HepG2 (cell line): Measurements from ENCODE around the gene KCNJ2. TPM values are rescaled to one million over a fixed set of nuclear protein-coding genes. Genes with fewer than 3 reads are reported as not detected.

Experiments
- ATAC-seq: fragments of 200-7000 bp; cut with Tn5 transposase; 3 replicates; pipeline ENCODE4 v1.9.1; 2020; ENCODE audit warnings: mild to moderate bottlenecking, moderate library complexity
- BruUV-seq: library from RNA; stranded (reverse); fragments of 400-500 nt; replicated peaks from 2 replicates; lab custom pipeline; 2021; lab: Mats Ljungman, UMichigan
- CTCF ChIA-PET: fragments of 300-600 bp; formaldehyde crosslinking; extraction: SDS; loops from one replicate; lab custom pipeline; 2021; ENCODE audit warnings: low total read pairs, inconsistent platforms, low intra/inter-chr PET ratio; lab: Yijun Ruan, JAX
- POLR2A ChIA-PET: fragments of 350-600 bp; sonication (Branson Sonifier 250); formaldehyde crosslinking; loops from one replicate; lab custom pipeline; 2020; ENCODE audit warnings: antibody characterized with exemption, inconsistent platforms; lab: Yijun Ruan, JAX
- DNase-seq: peaks from one replicate; pipeline ENCODE4 v3.0.0-alpha.2; 2015; ENCODE audit warnings: low spot score
- FAIRE-seq: peaks from 3 replicates; lab custom pipeline; 2011; peaks lifted over from hg19 to GRCh38; lab: Jason Lieb, UNC
- H2AFZ ChIP-seq: one replicate; pipeline ENCODE4 v1.6.1; 2011; ENCODE audit warnings: low read length, inconsistent platforms
- H3K27ac ChIP-seq: fragments of 300-600 bp; 3 replicates; pipeline ENCODE4 v1.8.0; 2011; ENCODE audit warnings: mixed run types, mild to moderate bottlenecking, mixed read lengths, low read length, inconsistent platforms; ENCODE audit not compliant: insufficient read depth; ENCODE audit errors: extremely low read length
- H3K27me3 ChIP-seq, 2 experiments: fragments of 200-600 bp in 1 of 2; 2 replicates in 1 of 2; 3 replicates in 1 of 2; pipeline versions ENCODE4 v1.6.0 to v1.8.0; 2011; ENCODE audit warnings: low read length in 2 of 2, mild to moderate bottlenecking in 2 of 2, moderate library complexity in 2 of 2, inconsistent platforms in 1 of 2; ENCODE audit not compliant: insufficient read depth in 2 of 2, control insufficient read depth in 1 of 2
- H3K36me3 ChIP-seq, 2 experiments: fragments of 200-600 bp in 1 of 2; replicated peaks in 1 of 2; 2 replicates in 1 of 2; 3 replicates in 1 of 2; pipeline versions ENCODE4 v1.5.1 to v1.8.0; 2011; ENCODE audit warnings: low read length in 2 of 2, inconsistent platforms in 1 of 2; ENCODE audit not compliant: insufficient read depth in 2 of 2, control insufficient read depth in 1 of 2
- H3K4me1 ChIP-seq: 2 replicates; pipeline ENCODE4 v1.5.1; 2012; ENCODE audit warnings: low read length, inconsistent platforms; ENCODE audit not compliant: insufficient read depth
- H3K4me2 ChIP-seq: 2 replicates; pipeline ENCODE4 v1.6.0; 2011; ENCODE audit warnings: low read depth, low read length, inconsistent platforms
- H3K4me3 ChIP-seq, 3 experiments: fragments of 200-600 bp in 1 of 3; sonication (generic), shearing (Covaris generic) in 1 of 3; replicated peaks in 1 of 3; 2 replicates each; pipeline ENCODE4 v1.5.1; 2011 to 2016; ENCODE audit warnings: low read length in 3 of 3, inconsistent platforms in 2 of 3, low read depth in 2 of 3, mild to moderate bottlenecking in 2 of 3, control low read depth in 1 of 3, mixed read lengths in 1 of 3; ENCODE audit not compliant: insufficient read depth in 1 of 3
- H3K79me2 ChIP-seq: one replicate; pipeline ENCODE4 v1.6.1; 2011; ENCODE audit warnings: low read length, inconsistent platforms; ENCODE audit not compliant: insufficient read depth
- H3K9ac ChIP-seq: 2 replicates; pipeline ENCODE4 v1.6.0; 2011; ENCODE audit warnings: mild to moderate bottlenecking, low read depth, low read length, inconsistent platforms; ENCODE audit not compliant: insufficient read depth
- H3K9me3 ChIP-seq: 2 replicates; pipeline ENCODE4 v1.5.1; 2012; ENCODE audit warnings: mild to moderate bottlenecking, low read length
- H4K20me1 ChIP-seq: 2 replicates; pipeline ENCODE4 v1.6.0; 2011; ENCODE audit warnings: inconsistent platforms, mild to moderate bottlenecking, low read length, moderate library complexity; ENCODE audit not compliant: insufficient read depth
- ATF5 ChIP-seq: sonication (generic); formaldehyde crosslinking; IDR thresholded peaks from 2 replicates; pipeline ENCODE4 v1.4.0; 2020; ENCODE audit warnings: mild to moderate bottlenecking, low read depth, missing genetic modification reagents
- CC2D1A ChIP-seq: sonication (generic); formaldehyde crosslinking; IDR thresholded peaks from 2 replicates; pipeline ENCODE4 v1.8.1; 2023; ENCODE audit warnings: mild to moderate bottlenecking, missing genetic modification reagents
- DNMT3B ChIP-seq: conservative IDR thresholded peaks from 2 replicates; pipeline ENCODE4 v1.6.1; 2016; ENCODE audit warnings: missing biosample characterization, control low read depth
- ELK4 ChIP-seq: sonication (generic); formaldehyde crosslinking; IDR thresholded peaks from 2 replicates; pipeline ENCODE4 v1.9.0; 2021; ENCODE audit warnings: missing genetic modification reagents, borderline replicate concordance
- HBP1 ChIP-seq: IDR thresholded peaks from 2 replicates; pipeline ENCODE4 v1.6.1; 2016; ENCODE audit warnings: low read depth, control low read depth
- HIC2 ChIP-seq: sonication (generic); formaldehyde crosslinking; IDR thresholded peaks from 2 replicates; pipeline ENCODE4 v1.9.0; 2022; ENCODE audit warnings: low read depth, missing genetic modification reagents
- NCOA2 ChIP-seq: sonication (generic); formaldehyde crosslinking; IDR thresholded peaks from 2 replicates; pipeline ENCODE4 v1.8.0; 2022; ENCODE audit warnings: inconsistent platforms
- PHF5A ChIP-seq: IDR thresholded peaks from one replicate; pipeline ENCODE4 v1.6.1; 2018; ENCODE audit warnings: low read depth, missing genetic modification reagents; ENCODE audit not compliant: unreplicated experiment
- PRPF4 ChIP-seq: fragments of 200-400 bp; formaldehyde crosslinking; IDR thresholded peaks from 2 replicates; pipeline ENCODE4 v1.6.1; 2016; ENCODE audit warnings: low read length, low read depth; ENCODE audit not compliant: poor library complexity, severe bottlenecking
- RBM22 ChIP-seq: fragments of 200-400 bp; formaldehyde crosslinking; optimal IDR thresholded peaks from 2 replicates; pipeline ENCODE3; 2017; ENCODE audit warnings: mild to moderate bottlenecking, low read length, moderate library complexity
- RNF2 ChIP-seq: fragments of 450-650 bp; conservative IDR thresholded peaks from 2 replicates; pipeline ENCODE4 v1.6.1; 2016; ENCODE audit warnings: low read depth
- SRSF1 ChIP-seq: fragments of 200-400 bp; formaldehyde crosslinking; optimal IDR thresholded peaks from 2 replicates; pipeline ENCODE3; 2017; ENCODE audit warnings: mild to moderate bottlenecking, low read depth, low read length, moderate library complexity
- TCF7L2 ChIP-seq: IDR thresholded peaks from 2 replicates; pipeline ENCODE4 v1.6.1; 2011; ENCODE audit warnings: mild to moderate bottlenecking, low read depth, low read length, moderate library complexity
- ZNF10 ChIP-seq: sonication (generic); formaldehyde crosslinking; IDR thresholded peaks from 2 replicates; pipeline ENCODE4 v1.4.0; 2020; ENCODE audit warnings: mild to moderate bottlenecking, low read depth, missing genetic modification reagents, borderline replicate concordance
- ZNF143 ChIP-seq: sonication (generic); formaldehyde crosslinking; IDR thresholded peaks from 2 replicates; pipeline ENCODE4 v1.4.0; 2020; ENCODE audit warnings: missing genetic modification reagents
- ZNF232 ChIP-seq: sonication (generic); formaldehyde crosslinking; IDR thresholded peaks from 2 replicates; pipeline ENCODE4 v1.4.0; 2020; ENCODE audit warnings: missing genetic modification reagents, borderline replicate concordance
- ZNF616 ChIP-seq: sonication (generic); formaldehyde crosslinking; IDR thresholded peaks from 2 replicates; pipeline ENCODE4 v1.5.0; 2020; ENCODE audit warnings: low read depth, mild to moderate bottlenecking, missing genetic modification reagents
- ZNF619 ChIP-seq: sonication (generic); formaldehyde crosslinking; IDR thresholded peaks from 2 replicates; pipeline ENCODE4 v1.4.0; 2020; ENCODE audit warnings: mild to moderate bottlenecking, missing genetic modification reagents
- ZNF782 ChIP-seq: sonication (generic); formaldehyde crosslinking; IDR thresholded peaks from 2 replicates; pipeline ENCODE4 v1.4.0; 2020; ENCODE audit warnings: missing genetic modification reagents, mild to moderate bottlenecking, borderline replicate concordance
- WGBS: methylation state at CpG from one replicate; pipeline ENCODE4 v1.1.6; 2017; ENCODE audit warnings: low lambda C conversion rate; 5-methylcytosine and 5-hydroxymethylcytosine counted together
- in situ Hi-C: cut with HindIII; loops from 2 replicates; pipeline ENCODE4 v1.10.0; 2017; ENCODE audit warnings: low pct_unique_long_range_greater_than_20kb; ENCODE audit not compliant: extremely low pct_ligation_motif_present
- intact Hi-C: fragments of 100-400 bp; cut with micrococcal nuclease; formaldehyde crosslinking; loops from one replicate; pipeline ENCODE4 v1.10.0; 2022; ENCODE audit not compliant: unreplicated experiment
- polyA plus RNA-seq, 8 experiments: library from polyadenylated mRNA; depleted of rRNA in 3 of 8; stranded (reverse) in 7 of 8; unstranded in 1 of 8; fragments of >200 nt; fragmentation: Illumina TruSeq in 4 of 8; extraction: Trizol in 4 of 8; gene quantifications; 2 replicates each; pipeline versions ENCODE4 v1.2.1 to v1.2.3, GENCODE V29; 2011 to 2016; ENCODE audit warnings: low read depth in 4 of 8, missing spikeins in 1 of 8, mixed read lengths in 1 of 8; ENCODE audit not compliant: insufficient read depth in 1 of 8
- total RNA-seq, 5 experiments: library from RNA; depleted of rRNA; stranded (reverse); fragments of >200 nt; fragmentation: Illumina TruSeq; extraction: Trizol; gene quantifications; 2 replicates each; pipeline ENCODE4 v1.2.3, GENCODE V29; 2016; ENCODE audit warnings: low read depth in 1 of 5
- TF ChIP-seq, protein P1 (sequence below): sonication (generic); formaldehyde crosslinking; IDR thresholded peaks from 2 replicates; pipeline ENCODE4 v1.4.0; 2020; ENCODE audit warnings: mild to moderate bottlenecking, missing genetic modification reagents, borderline replicate concordance

The KCNJ2 gene
- total and polyA plus RNA-seq, 2 of the 13 experiments (the other 11 are each of a cell fraction or from before 2014, with no cell fraction given), result not detected

DNA sequence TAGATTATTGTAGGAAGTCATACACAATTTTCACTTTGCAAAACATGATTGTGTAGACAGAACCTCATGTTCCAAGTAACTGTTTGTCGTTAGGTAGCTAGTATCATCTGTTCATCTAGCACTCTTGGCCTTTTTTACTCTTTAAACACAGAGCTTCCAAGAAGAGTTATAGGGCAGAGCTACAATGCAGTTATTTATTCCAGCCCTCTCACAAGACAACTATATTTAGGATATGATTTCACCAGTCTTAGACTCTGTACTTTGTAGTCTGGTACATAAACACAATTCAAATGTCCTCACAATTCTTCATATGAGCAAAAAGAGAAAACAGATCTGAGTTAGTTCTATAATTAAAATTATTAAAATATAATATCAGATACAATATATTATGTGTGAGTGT is 37.9 kb downstream of the KCNJ2 start:
- no peaks in the 10 kb centered on the region for H3K27me3 ChIP-seq
- no TSS peak for BruUV-seq
- no peak overlapping the region for H3K4me3 ChIP-seq
- H3K9me3 ChIP-seq, result peaks cover 64% of the 10 kb centered on the region
- H3K27ac ChIP-seq, result no peak overlapping the region
- H3K79me2 ChIP-seq, result no peaks in the 10 kb centered on the region
- H4K20me1 ChIP-seq, result no peaks in the 10 kb centered on the region
- 0% methylated on average over 1 of the region's 1 CpG for WGBS
- no peaks in the 10 kb centered on the region for H3K4me1 ChIP-seq
- no peak for ATAC-seq
- TF ChIP-seq ZNF616 (CRISPR knock-in tag) (no peak), ZNF619 (CRISPR knock-in tag) (no peak), RBM22 (no peak), NCOA2 (CRISPR knock-in tag) (no peak), RNF2 (no peak), ZNF10 (no peak), SRSF1 (no peak), ZNF782 (no peak), ZNF143 (CRISPR knock-in tag) (no peak), ELK4 (CRISPR knock-in tag) (no peak), PRPF4 (no peak), HBP1 (CRISPR knock-in tag) (no peak), CC2D1A (CRISPR knock-in tag) (no peak), ATF5 (no peak), ZNF232 (no peak), PHF5A (CRISPR knock-in tag) (no peak), TCF7L2 (no peak), DNMT3B (CRISPR knock-in tag) (no peak), HIC2 (CRISPR knock-in tag) (no peak)
- TF ChIP-seq, protein P1, sequence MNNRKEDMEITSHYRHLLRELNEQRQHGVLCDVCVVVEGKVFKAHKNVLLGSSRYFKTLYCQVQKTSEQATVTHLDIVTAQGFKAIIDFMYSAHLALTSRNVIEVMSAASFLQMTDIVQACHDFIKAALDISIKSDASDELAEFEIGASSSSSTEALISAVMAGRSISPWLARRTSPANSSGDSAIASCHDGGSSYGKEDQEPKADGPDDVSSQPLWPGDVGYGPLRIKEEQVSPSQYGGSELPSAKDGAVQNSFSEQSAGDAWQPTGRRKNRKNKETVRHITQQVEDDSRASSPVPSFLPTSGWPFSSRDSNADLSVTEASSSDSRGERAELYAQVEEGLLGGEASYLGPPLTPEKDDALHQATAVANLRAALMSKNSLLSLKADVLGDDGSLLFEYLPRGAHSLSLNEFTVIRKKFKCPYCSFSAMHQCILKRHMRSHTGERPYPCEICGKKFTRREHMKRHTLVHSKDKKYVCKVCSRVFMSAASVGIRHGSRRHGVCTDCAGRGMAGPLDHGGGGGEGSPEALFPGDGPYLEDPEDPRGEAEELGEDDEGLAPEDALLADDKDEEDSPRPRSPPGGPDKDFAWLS (CRISPR knock-in tag), result no peak
- no peak overlapping the region for H2AFZ ChIP-seq
- in situ Hi-C loops (no loop called here), intact Hi-C loops (no loop called here)
- no peak for DNase-seq
- no peak overlapping the region for H3K9ac ChIP-seq
- no peak overlapping the region for H3K4me2 ChIP-seq
- ChIA-PET CTCF (no interaction called here), POLR2A (no interaction called here)
- no peaks in the 10 kb centered on the region for H3K36me3 ChIP-seq
- FAIRE-seq, result no peak
